K562 (cell line): ENCODE measurements around the gene ST6GALNAC1. TPM values are rescaled to one million over a fixed set of nuclear protein-coding genes. Genes with fewer than 3 reads are reported as not detected.

Experiments used
- ATAC-seq: fragments of 200-7000 bp; cut with Tn5 transposase; 3 replicates; pipeline ENCODE4 v1.9.1; 2020; ENCODE audit warnings: moderate library complexity
- BruUV-seq: library from RNA; stranded (reverse); fragments of 400-500 nt; replicated peaks from 2 replicates; lab custom pipeline; 2021; lab: Mats Ljungman, UMichigan
- CTCF ChIA-PET: fragments of 300-600 bp; formaldehyde crosslinking; extraction: SDS; loops from one replicate; lab custom pipeline; 2021; ENCODE audit warnings: low intra/inter-chr PET ratio; lab: Yijun Ruan, JAX
- POLR2A ChIA-PET: fragments of 300-600, 350-650 bp; sonication (Branson Sonifier 250); formaldehyde crosslinking; extraction: SDS; loops from one replicate; lab custom pipeline; 2021; ENCODE audit warnings: antibody characterized with exemption, inconsistent platforms; lab: Yijun Ruan, JAX
- DNase-seq, 4 experiments: peaks; one replicate each; pipeline versions ENCODE4 v3.0.0 to v3.0.0-alpha.2; 2011 to 2018; ENCODE audit warnings: low spot score in 3 of 4, mixed read lengths in 3 of 4; ENCODE audit errors: extremely low read depth in 1 of 4
- FAIRE-seq: peaks from 2 replicates; lab custom pipeline; 2011; peaks lifted over from hg19 to GRCh38; lab: Jason Lieb, UNC
- H2AFZ ChIP-seq: 2 replicates; pipeline ENCODE4 v1.6.0; 2011; ENCODE audit warnings: low read depth, low read length, control low read depth, inconsistent platforms
- H3K27ac ChIP-seq: fragments of 200-600 bp; 3 replicates; pipeline ENCODE4 v1.8.0; 2011; ENCODE audit warnings: low read depth, mild to moderate bottlenecking, control low read depth, inconsistent platforms, low read length, moderate library complexity, mixed read lengths; ENCODE audit errors: extremely low read depth
- H3K27me3 ChIP-seq, 2 experiments: fragments of 300-600 bp in 1 of 2; 2 replicates in 1 of 2; 3 replicates in 1 of 2; pipeline versions ENCODE4 v1.6.0 to v1.8.0; 2011; ENCODE audit warnings: inconsistent platforms in 2 of 2, low read length in 2 of 2, mild to moderate bottlenecking in 1 of 2, mixed read lengths in 1 of 2, moderate library complexity in 1 of 2; ENCODE audit not compliant: control insufficient read depth in 2 of 2, insufficient read depth in 2 of 2
- H3K36me3 ChIP-seq: fragments of 300-600 bp; 3 replicates; pipeline ENCODE4 v1.8.0; 2011; ENCODE audit warnings: mild to moderate bottlenecking, low read length, inconsistent platforms; ENCODE audit not compliant: control insufficient read depth, insufficient read depth
- H3K4me1 ChIP-seq, 2 experiments: fragments of 200-600 bp in 1 of 2; replicated peaks in 1 of 2; 2 replicates in 1 of 2; 3 replicates in 1 of 2; pipeline versions ENCODE4 v1.5.1 to v1.8.0; 2011; ENCODE audit warnings: inconsistent platforms in 2 of 2, low read length in 2 of 2, mild to moderate bottlenecking in 1 of 2, mixed read lengths in 1 of 2, moderate library complexity in 1 of 2; ENCODE audit not compliant: control insufficient read depth in 2 of 2, insufficient read depth in 2 of 2
- H3K4me2 ChIP-seq: 2 replicates; pipeline ENCODE4 v1.6.1; 2011; ENCODE audit warnings: low read length, control low read depth, inconsistent platforms, mixed read lengths; ENCODE audit not compliant: insufficient read depth
- H3K4me3 ChIP-seq: fragments of 200-600 bp; sonication (generic), shearing (Covaris generic); 2 replicates; pipeline ENCODE4 v1.5.1; 2016; ENCODE audit warnings: control low read depth, inconsistent platforms
- H3K79me2 ChIP-seq: fragments of 200-600 bp; 3 replicates; pipeline ENCODE4 v1.8.0; 2011; ENCODE audit warnings: low read length, inconsistent platforms; ENCODE audit not compliant: control insufficient read depth, insufficient read depth
- H3K9ac ChIP-seq, 2 experiments: 2 replicates each; pipeline versions ENCODE4 v1.6.0 to v1.6.1; 2011; ENCODE audit warnings: low read depth in 2 of 2, low read length in 2 of 2, control low read depth in 1 of 2, inconsistent platforms in 1 of 2, mild to moderate bottlenecking in 1 of 2, mixed read lengths in 1 of 2; ENCODE audit not compliant: insufficient read depth in 1 of 2
- H3K9me1 ChIP-seq: one replicate; pipeline ENCODE4 v1.6.0; 2011; ENCODE audit warnings: inconsistent platforms, mild to moderate bottlenecking, low read length, moderate library complexity; ENCODE audit not compliant: control insufficient read depth, insufficient read depth
- H3K9me3 ChIP-seq: replicated peaks from 2 replicates; pipeline ENCODE4 v1.5.1; 2011; ENCODE audit warnings: low read depth, low read length, inconsistent platforms; ENCODE audit not compliant: control insufficient read depth, insufficient read depth
- H4K20me1 ChIP-seq: replicated peaks from 2 replicates; pipeline ENCODE4 v1.6.1; 2011; ENCODE audit warnings: low read length, inconsistent platforms, mixed read lengths; ENCODE audit not compliant: control insufficient read depth, insufficient read depth
- PURB ChIP-seq: sonication (generic); formaldehyde crosslinking; IDR thresholded peaks from 2 replicates; pipeline ENCODE4 v1.9.0; 2021; ENCODE audit warnings: low read depth, mild to moderate bottlenecking, missing genetic modification reagents
- WGBS: fragments of 100-300 bp; shearing (Covaris generic); methylation state at CpG from one replicate; pipeline ENCODE4 v1.1.6; 2016; ENCODE audit warnings: low coverage, mixed read lengths; ENCODE audit not compliant: insufficient coverage; ENCODE audit errors: missing lambda C conversion rate; 5-methylcytosine and 5-hydroxymethylcytosine counted together
- in situ Hi-C: fragments of 300-500 bp; cut with MboI; formaldehyde crosslinking; loops from 4 replicates; pipeline ENCODE4 v1.15.0; 2018; ENCODE audit warnings: inconsistent platforms, mixed read lengths
- intact Hi-C: fragments of 100-400 bp; cut with micrococcal nuclease; formaldehyde crosslinking; loops from 2 replicates; pipeline ENCODE4 v1.14.2; 2022
- polyA plus RNA-seq, 8 experiments: library from polyadenylated mRNA; depleted of rRNA in 4 of 8; stranded (reverse) in 5 of 8; unstranded in 3 of 8; fragments of >200 nt; fragmentation: Nextera tagmentation in 2 of 8; fragmentation: Illumina TruSeq in 1 of 8; extraction: Ambion mirVana in 2 of 8; extraction: Trizol in 1 of 8; gene quantifications; 2 replicates each; pipeline versions ENCODE4 v1.2.1 to v1.2.3, GENCODE V29; 2011 to 2014; ENCODE audit warnings: inconsistent platforms in 1 of 8, missing spikeins in 1 of 8
- total RNA-seq, 7 experiments: library from RNA; depleted of rRNA in 6 of 7; stranded (reverse); fragments of >200 nt in 6 of 7; fragmentation: Illumina TruSeq in 2 of 7; extraction: Trizol in 2 of 7; gene quantifications; 2 replicates each; pipeline versions ENCODE4 v1.2.1 to v1.2.3, GENCODE V29; 2011 to 2021; ENCODE audit warnings: low replicate concordance in 1 of 7
- TF ChIP-seq, protein P1 (sequence below): IDR thresholded peaks from 3 replicates; pipeline ENCODE4 v1.6.1; 2011; ENCODE audit warnings: borderline replicate concordance, mild to moderate bottlenecking, moderate library complexity; ENCODE audit not compliant: insufficient read length; ENCODE audit errors: extremely low read depth
- TF ChIP-seq, protein P2 (sequence below): sonication (generic); formaldehyde crosslinking; IDR thresholded peaks from 2 replicates; pipeline ENCODE4 v1.8.0; 2022; ENCODE audit warnings: missing genetic modification reagents, mild to moderate bottlenecking, moderate library complexity, borderline replicate concordance

Gene ST6GALNAC1
- total and polyA plus RNA-seq, 9 of the 15 experiments (the other 6 are each of a cell fraction or from before 2014, with no cell fraction given), result 20.6 to 68.4 (median 50.5) TPM

GRCh38 chr17:76630151-76630550 is 13.4 kb downstream of the ST6GALNAC1 start:
- no peaks in the 10 kb centered on the region; a peak in 2 of 5 replicates for H3K4me1 ChIP-seq
- FAIRE-seq, result peak; percentile 29
- H3K27ac ChIP-seq, result no peak overlapping the region
- in situ Hi-C loops, result no loop called here
- no TSS peak for BruUV-seq
- peak in 1 of 4 experiments; percentile 12 for DNase-seq
- H3K9me1 ChIP-seq, result no peaks in the 10 kb centered on the region
- H4K20me1 ChIP-seq, result peaks cover 5% of the 10 kb centered on the region
- intact Hi-C loops, result no loop called here
- no peak overlapping the region for H3K9ac ChIP-seq
- H3K36me3 ChIP-seq, result peaks cover 75% of the 10 kb centered on the region
- no peak overlapping the region for H3K4me2 ChIP-seq
- no peak overlapping the region for H2AFZ ChIP-seq
- H3K9me3 ChIP-seq, result no peaks in the 10 kb centered on the region
- no peaks in the 10 kb centered on the region for H3K27me3 ChIP-seq
- H3K4me3 ChIP-seq, result no peak overlapping the region
- ChIA-PET POLR2A (interaction anchor here (0.9 to 1.2 kb wide), 2 partner anchors 9 to 32 kb away, joined by 3 to 4 read pairs; no protein-coding TSS in a partner anchor), CTCF (no interaction called here)
- ATAC-seq, result peak; percentile 12; the same call in 2 of the 3 replicates
- TF ChIP-seq, protein P1, sequence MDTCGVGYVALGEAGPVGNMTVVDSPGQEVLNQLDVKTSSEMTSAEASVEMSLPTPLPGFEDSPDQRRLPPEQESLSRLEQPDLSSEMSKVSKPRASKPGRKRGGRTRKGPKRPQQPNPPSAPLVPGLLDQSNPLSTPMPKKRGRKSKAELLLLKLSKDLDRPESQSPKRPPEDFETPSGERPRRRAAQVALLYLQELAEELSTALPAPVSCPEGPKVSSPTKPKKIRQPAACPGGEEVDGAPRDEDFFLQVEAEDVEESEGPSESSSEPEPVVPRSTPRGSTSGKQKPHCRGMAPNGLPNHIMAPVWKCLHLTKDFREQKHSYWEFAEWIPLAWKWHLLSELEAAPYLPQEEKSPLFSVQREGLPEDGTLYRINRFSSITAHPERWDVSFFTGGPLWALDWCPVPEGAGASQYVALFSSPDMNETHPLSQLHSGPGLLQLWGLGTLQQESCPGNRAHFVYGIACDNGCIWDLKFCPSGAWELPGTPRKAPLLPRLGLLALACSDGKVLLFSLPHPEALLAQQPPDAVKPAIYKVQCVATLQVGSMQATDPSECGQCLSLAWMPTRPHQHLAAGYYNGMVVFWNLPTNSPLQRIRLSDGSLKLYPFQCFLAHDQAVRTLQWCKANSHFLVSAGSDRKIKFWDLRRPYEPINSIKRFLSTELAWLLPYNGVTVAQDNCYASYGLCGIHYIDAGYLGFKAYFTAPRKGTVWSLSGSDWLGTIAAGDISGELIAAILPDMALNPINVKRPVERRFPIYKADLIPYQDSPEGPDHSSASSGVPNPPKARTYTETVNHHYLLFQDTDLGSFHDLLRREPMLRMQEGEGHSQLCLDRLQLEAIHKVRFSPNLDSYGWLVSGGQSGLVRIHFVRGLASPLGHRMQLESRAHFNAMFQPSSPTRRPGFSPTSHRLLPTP, result no peak
- TF ChIP-seq, protein P2, sequence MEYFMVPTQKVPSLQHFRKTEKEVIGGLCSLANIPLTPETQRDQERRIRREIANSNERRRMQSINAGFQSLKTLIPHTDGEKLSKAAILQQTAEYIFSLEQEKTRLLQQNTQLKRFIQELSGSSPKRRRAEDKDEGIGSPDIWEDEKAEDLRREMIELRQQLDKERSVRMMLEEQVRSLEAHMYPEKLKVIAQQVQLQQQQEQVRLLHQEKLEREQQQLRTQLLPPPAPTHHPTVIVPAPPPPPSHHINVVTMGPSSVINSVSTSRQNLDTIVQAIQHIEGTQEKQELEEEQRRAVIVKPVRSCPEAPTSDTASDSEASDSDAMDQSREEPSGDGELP (CRISPR knock-in tag), result 0 out of 2 replicates have a peak, but pooled peaks have one; percentile 16
- no peak for TF ChIP-seq PURB (CRISPR knock-in tag)
- 83% methylated on average over 6 of the region's 6 CpGs for WGBS
- peaks cover 14% of the 10 kb centered on the region for H3K79me2 ChIP-seq
